GM21360 (cell line): Measurements from ENCODE around the gene KIR2DL1.
"Not testable (repeated sequence)": the region's sequence is repeated elsewhere in the genome, so short reads cannot be mapped to it uniquely, and the experiment has no call there.

ENCODE experiments used
- ATAC-seq: cut with Tn5 transposase; IDR thresholded peaks from one replicate; pipeline ENCODE4 v1.9.1; 2021; ENCODE audit warnings: mild to moderate bottlenecking, moderate library complexity; ENCODE audit not compliant: unreplicated experiment

The KIR2DL1 gene

DNA sequence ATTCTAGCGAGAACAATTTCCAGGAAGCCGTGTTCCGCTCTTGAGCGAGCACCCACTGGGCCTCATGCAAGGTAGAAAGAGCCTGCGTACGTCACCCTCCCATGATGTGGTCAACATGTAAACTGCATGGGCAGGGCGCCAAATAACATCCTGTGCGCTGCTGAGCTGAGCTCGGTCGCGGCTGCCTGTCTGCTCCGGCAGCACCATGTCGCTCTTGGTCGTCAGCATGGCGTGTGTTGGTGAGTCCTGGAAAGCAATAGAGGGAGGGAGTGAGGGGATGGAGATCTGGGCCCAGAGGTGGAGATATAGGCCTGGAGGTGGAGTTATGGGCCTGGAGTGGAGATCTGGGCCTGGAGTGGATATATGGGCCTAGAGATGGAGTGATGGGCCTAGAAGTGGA is at the start of gene KIR2DL1:
TSS of gene KIR2DL1 (plus strand) at position 148 of the 400 bp plus-strand sequence. CDS start at position 206, 58 bp downstream.
- ATAC-seq, result not testable (repeated sequence)

DNA sequence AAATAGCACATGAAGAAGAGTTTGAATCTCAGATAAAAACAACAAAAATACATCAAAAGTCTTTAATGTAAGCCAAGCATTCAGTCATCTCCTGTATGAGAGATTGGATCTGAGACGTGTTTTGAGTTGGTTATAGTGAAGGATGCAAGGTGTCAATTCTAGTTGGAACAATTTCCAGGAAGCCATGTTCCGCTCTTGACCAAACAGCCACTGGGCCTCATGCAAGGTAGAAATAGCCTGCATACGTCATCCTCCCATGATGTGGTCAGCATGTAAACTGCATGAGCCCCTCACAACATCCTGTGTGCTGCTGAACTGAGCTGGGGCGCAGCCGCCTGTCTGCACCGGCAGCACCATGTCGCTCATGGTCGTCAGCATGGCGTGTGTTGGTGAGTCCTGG is 45.5 kb upstream of the KIR2DL1 start, which contains the start of gene KIR3DL3:
TSS of gene KIR3DL3 (plus strand) at position 301 of the 400 bp plus-strand sequence. CDS start at position 356, 55 bp downstream.
- no peak for ATAC-seq

- no peak for ATAC-seq
Measured at GRCh38 chr19:54724644-54725043, 44.9 kb upstream of the KIR2DL1 start.

GRCh38 chr19:54725321-54725720 is 44.3 kb upstream of the KIR2DL1 start:
- ATAC-seq, result no peak

- no peak for ATAC-seq
Measured at GRCh38 chr19:54727562-54727961, 42.0 kb upstream of the KIR2DL1 start.

- no peak for ATAC-seq
Measured at GRCh38 chr19:54728167-54728566, 41.4 kb upstream of the KIR2DL1 start.

GRCh38 chr19:54729416-54730188 is 40.0 kb upstream of the KIR2DL1 start:
- ATAC-seq, result no peak

- no peak for ATAC-seq
Measured at GRCh38 chr19:54731191-54731590, 38.4 kb upstream of the KIR2DL1 start.

- ATAC-seq, result not testable (repeated sequence)
Measured at GRCh38 chr19:54738306-54738705, 31.3 kb upstream of the KIR2DL1 start, which contains the start of gene KIR2DL3. Gene KIR2DL3 (plus strand): TSS chr19:54738513. CDS start chr19:54738546, 33 bp downstream.

DNA sequence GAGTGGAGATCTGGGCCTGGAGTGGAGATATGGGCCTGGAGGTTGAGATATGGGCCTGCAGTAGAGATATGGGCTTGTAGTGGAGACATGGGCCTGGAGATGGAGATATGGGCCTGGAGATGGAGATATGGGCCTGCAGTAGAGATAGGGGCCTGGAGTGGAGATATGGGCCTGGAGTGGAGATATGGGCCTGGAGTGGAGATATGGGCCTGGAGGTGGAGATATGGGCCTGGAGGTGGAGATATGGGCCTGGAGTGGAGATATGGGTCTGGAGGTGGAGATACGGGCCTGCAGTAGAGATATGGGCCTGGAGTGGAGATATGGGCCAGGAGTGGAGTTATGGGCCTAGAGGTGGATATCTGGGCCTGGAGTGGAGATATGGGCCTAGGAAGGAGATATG is 30.9 kb upstream of the KIR2DL1 start:
- no peak for ATAC-seq

DNA sequence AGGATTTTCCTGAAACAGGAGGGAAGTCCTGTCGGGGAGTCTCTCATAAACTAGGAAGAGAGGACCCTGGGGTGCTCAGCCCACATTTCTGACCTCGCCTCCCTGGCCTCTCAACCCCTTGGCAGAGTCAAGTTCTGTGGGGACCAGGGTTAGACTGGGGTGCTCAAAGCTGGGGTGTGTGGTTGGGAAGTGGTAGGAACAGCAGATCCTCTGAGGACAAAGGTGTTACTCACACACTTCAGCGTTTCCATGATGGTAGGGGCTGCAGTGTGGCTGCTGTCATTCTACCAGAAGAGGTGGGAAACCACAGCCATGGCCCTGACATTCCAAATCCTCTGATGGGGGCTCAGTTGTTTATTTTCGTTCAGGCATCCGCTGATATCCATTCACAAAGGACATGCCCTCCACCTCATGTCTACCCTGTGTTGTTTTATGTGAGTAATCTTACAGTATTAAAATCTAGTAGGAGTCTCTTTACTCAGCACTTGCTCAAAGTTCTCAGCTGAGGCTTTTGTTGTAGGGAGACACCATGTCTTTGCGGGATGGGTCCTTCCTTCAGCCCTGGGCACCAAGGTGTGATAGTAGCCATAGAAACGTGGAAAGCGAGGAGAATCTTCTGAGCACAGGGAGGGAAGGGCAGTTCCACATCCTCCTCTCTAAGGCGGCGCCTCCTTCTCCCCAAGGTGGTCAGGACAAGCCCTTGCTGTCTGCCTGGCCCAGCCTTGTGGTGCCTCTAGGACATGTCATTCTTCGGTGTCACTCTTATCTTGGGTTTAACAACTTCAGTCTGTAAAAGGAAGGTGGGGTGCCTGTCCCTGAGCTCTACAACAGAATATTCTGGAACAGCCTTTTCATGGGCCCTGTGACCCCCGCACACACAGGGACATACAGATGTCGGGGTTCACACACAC is 29.8 kb upstream of the KIR2DL1 start:
- no peak for ATAC-seq

GRCh38 chr19:54741950-54742349 is 27.6 kb upstream of the KIR2DL1 start:
- ATAC-seq, result not testable (repeated sequence)

- not testable (repeated sequence) for ATAC-seq
Measured at GRCh38 chr19:54744080-54744479, 25.5 kb upstream of the KIR2DL1 start.

GRCh38 chr19:54747614-54748322 is 21.8 kb upstream of the KIR2DL1 start:
- not testable (repeated sequence) for ATAC-seq

DNA sequence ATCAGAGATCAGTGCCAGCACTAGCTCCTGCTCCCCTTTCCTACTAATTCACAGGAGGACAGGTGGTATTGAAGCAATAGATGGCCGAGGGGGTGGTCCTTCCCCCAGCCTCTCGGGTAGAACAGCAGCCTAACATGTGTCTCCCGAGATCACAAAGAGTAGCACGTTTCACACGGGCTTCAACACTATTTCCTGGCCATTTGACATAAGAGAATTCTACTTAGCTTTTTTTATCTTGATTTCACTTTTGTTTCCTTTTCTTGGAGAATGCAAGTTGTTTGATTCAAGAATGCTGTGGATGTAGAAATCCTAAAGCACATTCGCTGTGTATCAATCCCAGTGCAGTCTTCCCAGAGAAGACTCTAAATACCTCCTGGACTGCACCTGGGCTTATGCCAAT is 19.3 kb upstream of the KIR2DL1 start:
- ATAC-seq, result not testable (repeated sequence)

- not testable (repeated sequence) for ATAC-seq
Measured at GRCh38 chr19:54756204-54757110, 13.1 kb upstream of the KIR2DL1 start.

- not testable (repeated sequence) for ATAC-seq
Measured at GRCh38 chr19:54758577-54758976, 11.0 kb upstream of the KIR2DL1 start.

DNA sequence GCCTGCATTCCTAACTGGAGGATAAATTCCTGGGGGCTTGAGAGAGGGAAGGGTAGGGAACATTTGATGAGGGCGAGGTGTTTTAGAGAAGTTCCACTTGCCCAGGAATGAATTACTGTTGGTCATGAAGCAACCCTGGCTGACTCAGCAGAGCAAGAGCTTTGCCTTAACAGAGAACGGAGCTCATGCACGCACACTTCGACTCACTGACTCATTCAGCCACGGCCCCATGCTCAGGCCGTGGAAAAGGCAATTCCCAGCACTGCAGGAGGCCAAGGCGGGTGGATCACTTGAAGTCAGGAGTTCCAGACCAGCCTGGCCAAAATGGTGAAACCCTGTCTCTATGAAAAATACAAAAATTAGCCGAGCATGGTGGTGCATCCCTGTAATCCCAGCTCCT is 5.4 kb upstream of the KIR2DL1 start:
- not testable (repeated sequence) for ATAC-seq

GRCh38 chr19:54766464-54766863 is 3.1 kb upstream of the KIR2DL1 start:
- ATAC-seq, result not testable (repeated sequence)

DNA sequence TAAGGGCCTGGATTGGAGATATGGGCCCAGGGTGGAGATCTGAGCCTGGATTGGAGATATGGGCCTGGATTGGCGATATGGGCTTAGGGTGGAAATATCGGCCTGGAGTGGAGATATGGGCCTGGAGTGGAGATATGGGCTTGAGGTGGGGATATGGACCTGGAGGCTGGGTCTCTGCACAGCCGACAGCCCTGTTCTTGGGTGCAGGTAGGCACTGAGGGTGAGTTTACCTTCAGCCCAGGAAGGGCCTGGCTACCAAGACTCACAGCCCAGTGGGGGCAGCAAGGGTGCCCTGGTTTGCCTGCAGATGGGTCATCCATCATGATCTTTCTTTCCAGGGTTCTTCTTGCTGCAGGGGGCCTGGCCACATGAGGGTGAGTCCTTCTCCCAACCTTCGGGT is 918 bp downstream of the KIR2DL1 start:
- ATAC-seq, result not testable (repeated sequence)
